ENCODE measurements around the gene NEAT1.
A peak's percentile ranks its signal among the peaks of the same experiment; 100 is the strongest.

Gene NEAT1

GRCh38 chr11:65428578-65429067 is 6.0 kb downstream of the NEAT1 start:
- Histone ChIP-seq H3K9ac (ENCODE audit: low read length) (peak overlapping the region; percentile 100; the same call in 1 of the 2 replicates), H3K9me2 (replicated peaks; ENCODE audit: insufficient read depth, low read length) (no peaks in the 10 kb centered on the region), H3K9me3 (replicated peaks; ENCODE audit: insufficient read depth, low read length) (no peaks in the 10 kb centered on the region), H3K27ac (ENCODE audit: low read length) (peak overlapping the region; percentile 100), H3K36me3 (replicated peaks; ENCODE audit: insufficient read depth, low read length) (no peaks in the 10 kb centered on the region), H2AFZ (ENCODE audit: low read length) (no peak overlapping the region), H3K4me3 (ENCODE audit: low read length) (peak overlapping the region; percentile 1; the same call in 1 of the 2 replicates), H3K4me1 (ENCODE audit: low read length) (peaks cover 55% of the 10 kb centered on the region), H3K27me3 (replicated peaks; ENCODE audit: insufficient read depth, low read length) (no peaks in the 10 kb centered on the region), H3K4me2 (ENCODE audit: low read depth, low read length) (peak overlapping the region; percentile 99), H4K20me1 (ENCODE audit: insufficient read depth, low read length) (peaks cover 16% of the 10 kb centered on the region), H3F3A (ENCODE audit: insufficient read depth, low read length) (peaks cover 100% of the 10 kb centered on the region), H3K79me2 (ENCODE audit: low read length) (peaks cover 91% of the 10 kb centered on the region)
- DNase-seq = no peak
- TF ChIP-seq EZH2 (optimal IDR thresholded peaks at IDR 0.05; ENCODE audit: low read depth, low read length) = no peak
- TF ChIP-seq EZH2phosphoT487 (IDR thresholded peaks at IDR 0.05; ENCODE audit: low read length) = no peak
- no peak for TF ChIP-seq CTCF (IDR thresholded peaks at IDR 0.05; ENCODE audit: low read length)

- Histone ChIP-seq H3K36me3 (replicated peaks; ENCODE audit: insufficient read depth, low read length) (no peaks in the 10 kb centered on the region), H3K9me2 (replicated peaks; ENCODE audit: insufficient read depth, low read length) (no peaks in the 10 kb centered on the region), H3K4me3 (ENCODE audit: low read length) (peak overlapping the region; percentile 1; the same call in 1 of the 2 replicates), H2AFZ (ENCODE audit: low read length) (no peak overlapping the region), H3K4me2 (ENCODE audit: low read depth, low read length) (peak overlapping the region; percentile 99), H3K27me3 (replicated peaks; ENCODE audit: insufficient read depth, low read length) (no peaks in the 10 kb centered on the region), H3K27ac (ENCODE audit: low read length) (peak overlapping the region; percentile 100), H3K9ac (ENCODE audit: low read length) (peak overlapping the region; percentile 100; the same call in 1 of the 2 replicates), H3K4me1 (ENCODE audit: low read length) (peaks cover 59% of the 10 kb centered on the region), H3F3A (ENCODE audit: insufficient read depth, low read length) (peaks cover 100% of the 10 kb centered on the region), H4K20me1 (ENCODE audit: insufficient read depth, low read length) (peaks cover 10% of the 10 kb centered on the region), H3K9me3 (replicated peaks; ENCODE audit: insufficient read depth, low read length) (no peaks in the 10 kb centered on the region), H3K79me2 (ENCODE audit: low read length) (peaks cover 90% of the 10 kb centered on the region)
- no peak for DNase-seq
- TF ChIP-seq CTCF (IDR thresholded peaks at IDR 0.05; ENCODE audit: low read length) (no peak), EZH2phosphoT487 (IDR thresholded peaks at IDR 0.05; ENCODE audit: low read length) (no peak), EZH2 (optimal IDR thresholded peaks at IDR 0.05; ENCODE audit: low read depth, low read length) (no peak)
Observed at GRCh38 chr11:65429068-65429681, 6.6 kb downstream of the NEAT1 start.

GRCh38 chr11:65429724-65430405 is 7.3 kb downstream of the NEAT1 start:
- no peaks in the 10 kb centered on the region for H3K9me2 ChIP-seq (replicated peaks; ENCODE audit: insufficient read depth, low read length)
- TF ChIP-seq EZH2 (optimal IDR thresholded peaks at IDR 0.05; ENCODE audit: low read depth, low read length) = no peak
- TF ChIP-seq CTCF (IDR thresholded peaks at IDR 0.05; ENCODE audit: low read length) = no peak
- TF ChIP-seq EZH2phosphoT487 (IDR thresholded peaks at IDR 0.05; ENCODE audit: low read length) = no peak
- H3K79me2 ChIP-seq (ENCODE audit: low read length) = peaks cover 90% of the 10 kb centered on the region
- H3K4me2 ChIP-seq (ENCODE audit: low read depth, low read length) = peak overlapping the region; percentile 99
- no peaks in the 10 kb centered on the region for H3K9me3 ChIP-seq (replicated peaks; ENCODE audit: insufficient read depth, low read length)
- H2AFZ ChIP-seq (ENCODE audit: low read length) = no peak overlapping the region
- no peaks in the 10 kb centered on the region for H3K27me3 ChIP-seq (replicated peaks; ENCODE audit: insufficient read depth, low read length)
- peaks cover 100% of the 10 kb centered on the region for H3F3A ChIP-seq (ENCODE audit: insufficient read depth, low read length)
- H3K27ac ChIP-seq (ENCODE audit: low read length) = peak overlapping the region; percentile 100
- peak; percentile 64 for DNase-seq
- 0 out of 2 replicates have a peak, but pooled peaks cover 3% of the 10 kb centered on the region for H4K20me1 ChIP-seq (ENCODE audit: insufficient read depth, low read length)
- H3K9ac ChIP-seq (ENCODE audit: low read length) = peak overlapping the region; percentile 100
- no peaks in the 10 kb centered on the region for H3K36me3 ChIP-seq (replicated peaks; ENCODE audit: insufficient read depth, low read length)
- H3K4me3 ChIP-seq (ENCODE audit: low read length) = peak overlapping the region; percentile 13; the same call in 1 of the 2 replicates
- peaks cover 66% of the 10 kb centered on the region for H3K4me1 ChIP-seq (ENCODE audit: low read length)
